ENCODE results near the gene ESCO1.

GRCh38 chr18:21636769-21637168 is 36.3 kb upstream of the ESCO1 start:
- TF ChIP-seq CTCF (IDR thresholded peaks at IDR 0.05 in 8 of 11, conservative IDR thresholded peaks at IDR 0.05 in 3 of 11) (no peak), POLR2A (IDR thresholded peaks at IDR 0.05) (no peak)

Measured in spleen (tissue), 7 donors.